Suprapubic skin (tissue), 4 donors: ENCODE results near the gene LGALS1.

ENCODE experiments used
- POLR2A ChIP-seq, 2 donors: fragments of 450-650 bp; IDR thresholded peaks; one replicate each; pipeline ENCODE4 v1.6.1; 2017; ENCODE audit warnings: antibody characterized with exemption in 2 of 2, mild to moderate bottlenecking in 2 of 2, moderate library complexity in 2 of 2
- POLR2AphosphoS5 ChIP-seq, 3 donors: sonication (generic); formaldehyde crosslinking; IDR thresholded peaks; one replicate each; pipeline ENCODE4 v1.6.1; 2017; ENCODE audit warnings: antibody characterized with exemption in 3 of 3
- TF ChIP-seq, protein P1 (sequence below), 2 donors: fragments of 200-600 bp in 1 of 2; fragments of 450-650 bp in 1 of 2; sonication (generic) in 1 of 2; IDR thresholded peaks; one replicate each; pipeline ENCODE4 v1.5.1; 2016 to 2019; ENCODE audit warnings: antibody characterized with exemption in 2 of 2, mild to moderate bottlenecking in 1 of 2, moderate library complexity in 1 of 2

- TF ChIP-seq, protein P1, sequence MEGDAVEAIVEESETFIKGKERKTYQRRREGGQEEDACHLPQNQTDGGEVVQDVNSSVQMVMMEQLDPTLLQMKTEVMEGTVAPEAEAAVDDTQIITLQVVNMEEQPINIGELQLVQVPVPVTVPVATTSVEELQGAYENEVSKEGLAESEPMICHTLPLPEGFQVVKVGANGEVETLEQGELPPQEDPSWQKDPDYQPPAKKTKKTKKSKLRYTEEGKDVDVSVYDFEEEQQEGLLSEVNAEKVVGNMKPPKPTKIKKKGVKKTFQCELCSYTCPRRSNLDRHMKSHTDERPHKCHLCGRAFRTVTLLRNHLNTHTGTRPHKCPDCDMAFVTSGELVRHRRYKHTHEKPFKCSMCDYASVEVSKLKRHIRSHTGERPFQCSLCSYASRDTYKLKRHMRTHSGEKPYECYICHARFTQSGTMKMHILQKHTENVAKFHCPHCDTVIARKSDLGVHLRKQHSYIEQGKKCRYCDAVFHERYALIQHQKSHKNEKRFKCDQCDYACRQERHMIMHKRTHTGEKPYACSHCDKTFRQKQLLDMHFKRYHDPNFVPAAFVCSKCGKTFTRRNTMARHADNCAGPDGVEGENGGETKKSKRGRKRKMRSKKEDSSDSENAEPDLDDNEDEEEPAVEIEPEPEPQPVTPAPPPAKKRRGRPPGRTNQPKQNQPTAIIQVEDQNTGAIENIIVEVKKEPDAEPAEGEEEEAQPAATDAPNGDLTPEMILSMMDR (IDR thresholded peaks at IDR 0.05): peak in 1 of 2 donors; percentile 31
- TF ChIP-seq POLR2AphosphoS5 (IDR thresholded peaks at IDR 0.05) (peak in 1 of 3 donors; percentile 3), POLR2A (IDR thresholded peaks at IDR 0.05) (no peak)
Observed at GRCh38 chr22:37696657-37697537, 21.5 kb downstream of the LGALS1 start, which contains the start of gene TRIOBP.
